Jurkat, Clone E6-1 (cell line): ENCODE results near the gene XRN1.

Experiments
- DNase-seq: peaks from one replicate; pipeline ENCODE4 v3.0.0-alpha.2; 2011; ENCODE audit warnings: low read depth, low spot score
- H3K4me3 ChIP-seq: 2 replicates; pipeline ENCODE4 v1.5.1; 2011; ENCODE audit warnings: mild to moderate bottlenecking, low read length, control low read depth, moderate library complexity

Gene XRN1

GRCh38 chr3:142278451-142278850, 169.4 kb downstream of the XRN1 start:
- no peak for DNase-seq
- H3K4me3 ChIP-seq = no peak overlapping the region

GRCh38 chr3:142276781-142277180, 171.1 kb downstream of the XRN1 start:
- no peak overlapping the region for H3K4me3 ChIP-seq
- no peak for DNase-seq

GRCh38 chr3:142275856-142276255, 172.0 kb downstream of the XRN1 start:
- no peak for DNase-seq
- H3K4me3 ChIP-seq = no peak overlapping the region

- DNase-seq = no peak
- no peak overlapping the region for H3K4me3 ChIP-seq
These were observed 172.9 kb downstream of the XRN1 start for GRCh38 chr3:142274908-142275307.

GRCh38 chr3:142273501-142273900, 174.3 kb downstream of the XRN1 start:
- no peak for DNase-seq
- no peak overlapping the region for H3K4me3 ChIP-seq

- H3K4me3 ChIP-seq = no peak overlapping the region
- DNase-seq = no peak
These were observed 175.5 kb downstream of the XRN1 start for GRCh38 chr3:142272200-142272891.

GRCh38 chr3:142270407-142270806, 177.4 kb downstream of the XRN1 start:
- no peak overlapping the region for H3K4me3 ChIP-seq
- peak; percentile 14 for DNase-seq

GRCh38 chr3:142269767-142270166, 178.1 kb downstream of the XRN1 start:
- no peak overlapping the region for H3K4me3 ChIP-seq
- DNase-seq = no peak

GRCh38 chr3:142268426-142268825, 179.4 kb downstream of the XRN1 start:
- no peak overlapping the region for H3K4me3 ChIP-seq
- no peak for DNase-seq

GRCh38 chr3:142267269-142267668, 180.6 kb downstream of the XRN1 start:
- no peak for DNase-seq
- no peak overlapping the region for H3K4me3 ChIP-seq

GRCh38 chr3:142263112-142263511, 184.7 kb downstream of the XRN1 start:
- DNase-seq = no peak
- H3K4me3 ChIP-seq = no peak overlapping the region

- no peak overlapping the region for H3K4me3 ChIP-seq
- DNase-seq = no peak
These were observed 188.5 kb downstream of the XRN1 start for GRCh38 chr3:142259359-142259758.

GRCh38 chr3:142256712-142257333, 191.0 kb downstream of the XRN1 start:
- no peak overlapping the region for H3K4me3 ChIP-seq
- no peak for DNase-seq
